HG02642 (cell line): ENCODE data around the gene DNMT3L.
"Not testable (repeated sequence)": the region's sequence is repeated elsewhere in the genome, so short reads cannot be mapped to it uniquely, and the experiment has no call there.

ENCODE experiments used
- ATAC-seq: cut with Tn5 transposase; IDR thresholded peaks from one replicate; pipeline ENCODE4 v1.9.1; 2021; ENCODE audit warnings: mild to moderate bottlenecking; ENCODE audit not compliant: unreplicated experiment, poor library complexity

Gene DNMT3L

GRCh38 chr21:44202590-44203299 is 59.0 kb downstream of the DNMT3L start:
- ATAC-seq, result not testable (repeated sequence)

GRCh38 chr21:44199997-44200396 is 61.7 kb downstream of the DNMT3L start:
- ATAC-seq, result not testable (repeated sequence)

GRCh38 chr21:44199448-44199847 is 62.2 kb downstream of the DNMT3L start:
- no peak for ATAC-seq

GRCh38 chr21:44197156-44197516 is 64.6 kb downstream of the DNMT3L start:
- ATAC-seq, result not testable (repeated sequence)
